Measurements from ENCODE around the gene CDRT15L2.
"Not testable (repeated sequence)": the region's sequence is repeated elsewhere in the genome, so short reads cannot be mapped to it uniquely, and the experiment has no call there.

CDRT15L2 gene

GRCh38 chr17:20567421-20567820, 12.1 kb upstream of the CDRT15L2 start:
- DNase-seq; in situ Hi-C loops (cut with HindIII; ENCODE audit: low pct_ligation_motif_present, low pct_unique_long_range_greater_than_20kb, low sequenced_read_pairs): not testable (repeated sequence)

GRCh38 chr17:20568604-20569003, 10.9 kb upstream of the CDRT15L2 start:
- DNase-seq; in situ Hi-C loops (cut with HindIII; ENCODE audit: low pct_ligation_motif_present, low pct_unique_long_range_greater_than_20kb, low sequenced_read_pairs): not testable (repeated sequence)

DNA sequence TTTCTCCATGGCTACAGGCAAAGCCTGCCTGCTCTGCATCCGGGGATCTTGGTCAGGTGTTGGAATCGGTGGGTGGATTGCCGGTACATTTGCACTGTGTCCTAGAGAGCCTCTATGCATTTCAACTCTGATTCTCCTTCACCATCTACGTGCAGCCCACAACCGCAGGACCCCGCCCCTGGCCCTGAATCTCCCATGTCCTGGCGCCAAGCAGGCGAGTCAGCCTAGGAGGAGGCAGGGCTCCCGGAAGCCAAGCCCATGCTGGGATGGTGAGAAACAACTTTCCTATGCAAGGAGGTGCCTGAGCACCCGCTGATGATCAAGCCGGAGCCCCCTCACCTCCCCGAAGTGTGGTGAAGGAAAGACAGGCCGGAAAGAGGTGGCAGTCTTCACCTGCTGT, 7.9 kb upstream of the CDRT15L2 start:
- DNase-seq; in situ Hi-C loops (cut with HindIII; ENCODE audit: low pct_ligation_motif_present, low pct_unique_long_range_greater_than_20kb, low sequenced_read_pairs): not testable (repeated sequence)

DNA sequence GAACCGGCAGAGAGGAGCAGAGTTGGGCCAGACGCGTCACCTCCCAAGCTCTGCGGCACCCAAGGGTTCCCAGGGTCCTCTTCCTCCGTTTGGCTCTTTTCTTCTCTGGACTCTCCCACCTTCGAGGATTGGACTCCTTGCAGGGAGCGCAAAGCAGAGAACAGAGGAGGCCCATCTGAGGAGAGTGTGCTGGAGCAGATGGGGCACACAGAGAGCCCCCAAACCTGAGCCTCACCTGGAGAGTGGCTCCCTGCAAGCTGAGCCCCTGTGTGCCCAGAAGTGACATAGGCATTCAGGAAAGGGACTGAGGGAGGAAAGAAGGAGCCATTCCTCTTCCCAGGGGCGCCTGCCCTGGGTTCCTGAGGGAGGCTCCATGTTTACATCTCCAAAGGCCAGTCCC, 6.3 kb upstream of the CDRT15L2 start:
- DNase-seq; in situ Hi-C loops (cut with HindIII; ENCODE audit: low pct_ligation_motif_present, low pct_unique_long_range_greater_than_20kb, low sequenced_read_pairs): not testable (repeated sequence)

GRCh38 chr17:20575071-20575470, 4.5 kb upstream of the CDRT15L2 start:
- in situ Hi-C loops (cut with HindIII; ENCODE audit: low pct_ligation_motif_present, low pct_unique_long_range_greater_than_20kb, low sequenced_read_pairs); DNase-seq: not testable (repeated sequence)

DNA sequence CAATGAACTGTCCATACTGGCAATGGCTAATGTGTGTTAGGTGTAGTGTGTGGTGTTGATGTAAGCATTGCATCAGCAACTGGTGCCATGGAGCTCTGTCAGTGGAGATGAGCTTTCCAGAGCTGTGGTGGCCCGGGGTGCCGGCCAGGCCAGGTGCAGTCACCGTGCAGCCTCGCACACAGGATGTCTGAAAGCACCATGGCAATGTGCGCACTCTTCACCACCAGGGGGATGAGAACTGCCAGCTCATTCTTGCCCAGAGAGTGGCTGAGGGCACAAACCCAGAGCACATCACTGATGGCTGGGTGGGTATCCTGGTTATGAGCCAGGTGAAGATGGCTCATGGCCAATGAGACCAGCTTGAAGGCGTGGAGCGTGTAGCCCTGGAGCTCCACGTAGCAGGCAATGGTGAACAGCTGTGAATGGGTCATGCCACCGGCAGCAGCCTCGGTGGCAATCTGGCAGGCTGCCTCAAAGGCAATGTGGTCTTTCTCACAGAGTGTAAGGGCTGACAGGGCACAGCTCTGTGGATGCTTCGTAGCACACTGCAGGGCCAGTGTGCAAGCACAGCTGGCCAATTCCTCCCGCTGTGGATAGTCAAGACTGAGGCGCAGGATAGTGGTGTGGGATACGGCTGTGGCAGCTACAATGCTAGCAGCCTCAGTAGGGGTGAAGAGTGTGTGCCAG, 4.5 kb downstream of the CDRT15L2 start:
- in situ Hi-C loops (cut with HindIII; ENCODE audit: low pct_ligation_motif_present, low pct_unique_long_range_greater_than_20kb, low sequenced_read_pairs); DNase-seq: not testable (repeated sequence)

GRCh38 chr17:20588744-20589453, 9.4 kb downstream of the CDRT15L2 start:
- DNase-seq; in situ Hi-C loops (cut with HindIII; ENCODE audit: low pct_ligation_motif_present, low pct_unique_long_range_greater_than_20kb, low sequenced_read_pairs): not testable (repeated sequence)

- in situ Hi-C loops (cut with HindIII; ENCODE audit: low pct_ligation_motif_present, low pct_unique_long_range_greater_than_20kb, low sequenced_read_pairs); DNase-seq: not testable (repeated sequence)
Observed at GRCh38 chr17:20589454-20589810, 9.9 kb downstream of the CDRT15L2 start.

- in situ Hi-C loops (cut with HindIII; ENCODE audit: low pct_ligation_motif_present, low pct_unique_long_range_greater_than_20kb, low sequenced_read_pairs); DNase-seq: not testable (repeated sequence)
Observed at GRCh38 chr17:20591040-20591439, 11.5 kb downstream of the CDRT15L2 start.

DNA sequence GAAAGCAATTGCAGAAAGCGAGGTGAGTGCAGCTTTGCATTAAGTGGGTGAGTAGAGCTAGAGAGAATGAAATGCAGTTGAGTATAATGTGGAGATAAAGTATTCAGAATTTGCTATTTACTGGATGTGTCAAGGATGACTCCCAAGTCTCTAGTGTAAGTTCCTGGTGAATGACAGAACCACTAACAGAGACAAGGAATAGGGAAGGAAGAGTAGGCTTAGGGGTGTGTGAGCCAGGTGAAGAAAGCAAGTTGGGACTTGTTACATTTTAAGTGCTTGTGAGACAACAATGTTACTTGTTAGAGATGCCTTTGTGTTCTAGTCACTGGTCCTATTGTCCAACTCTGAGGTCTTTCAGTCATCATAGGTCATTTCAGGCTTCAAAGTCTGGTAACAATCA, 26.0 kb downstream of the CDRT15L2 start:
- in situ Hi-C loops (cut with HindIII; ENCODE audit: low pct_ligation_motif_present, low pct_unique_long_range_greater_than_20kb, low sequenced_read_pairs); DNase-seq: not testable (repeated sequence)

DNA sequence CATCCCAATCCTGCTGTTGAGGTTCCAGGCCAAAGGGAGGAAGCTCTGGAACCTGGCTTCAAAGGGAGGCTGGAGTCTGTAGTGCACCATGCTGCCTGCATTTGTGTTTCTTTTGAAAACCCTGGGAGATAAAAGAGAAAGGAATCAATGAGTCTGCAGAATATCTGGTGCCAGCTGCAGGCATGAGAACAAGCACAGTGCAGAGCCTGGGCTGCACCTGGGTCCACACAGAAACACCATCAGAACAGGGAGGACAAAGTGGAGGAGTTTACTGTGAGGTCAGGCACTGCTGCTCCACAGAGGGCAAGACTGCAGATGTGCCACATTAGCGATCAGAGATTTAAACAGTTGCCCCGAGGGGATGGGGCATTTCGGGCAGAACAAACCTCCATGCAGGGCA, 30.0 kb downstream of the CDRT15L2 start:
- DNase-seq; in situ Hi-C loops (cut with HindIII; ENCODE audit: low pct_ligation_motif_present, low pct_unique_long_range_greater_than_20kb, low sequenced_read_pairs): not testable (repeated sequence)

DNA sequence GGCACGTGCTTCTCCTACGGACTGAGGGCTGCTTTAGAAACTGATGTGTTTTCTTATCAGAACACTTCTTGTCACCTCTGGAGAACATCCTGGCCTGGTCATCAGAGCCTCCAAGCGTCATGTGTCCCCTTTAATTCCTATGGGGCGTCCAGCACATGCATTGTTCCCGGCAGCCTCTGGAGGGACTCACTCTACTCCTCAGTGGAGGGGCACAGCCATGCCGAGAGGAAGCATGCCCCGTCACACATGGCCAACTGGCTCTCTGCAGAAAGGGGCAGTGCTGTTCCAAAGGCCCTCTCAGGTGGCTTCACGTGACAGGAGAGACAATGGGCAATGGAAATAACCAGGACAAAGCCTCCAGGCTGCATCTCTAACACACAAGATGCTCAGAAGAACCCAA, 31.8 kb downstream of the CDRT15L2 start:
- in situ Hi-C loops (cut with HindIII; ENCODE audit: low pct_ligation_motif_present, low pct_unique_long_range_greater_than_20kb, low sequenced_read_pairs), result no loop called here
- DNase-seq, result no peak

DNA sequence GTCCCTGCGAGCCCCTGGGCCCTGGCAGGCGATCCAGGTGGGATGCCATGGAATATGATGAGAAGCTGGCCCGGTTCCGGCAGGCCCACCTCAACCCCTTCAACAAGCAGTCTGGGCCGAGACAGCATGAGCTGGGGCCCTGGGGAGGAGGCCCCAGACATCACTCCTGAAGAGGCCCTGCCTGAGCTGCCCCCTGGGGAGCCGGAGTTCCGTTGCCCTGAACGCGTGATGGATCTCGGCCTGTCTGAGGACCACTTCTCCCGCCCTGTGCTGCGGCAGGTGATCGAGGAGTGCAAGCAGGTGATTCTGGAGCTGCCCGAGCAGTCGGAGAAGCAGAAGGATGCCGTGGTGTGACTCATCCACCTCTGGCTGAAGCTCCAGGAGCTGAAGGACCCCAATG, 33.1 kb downstream of the CDRT15L2 start:
- DNase-seq, result no peak
- in situ Hi-C loops (cut with HindIII; ENCODE audit: low pct_ligation_motif_present, low pct_unique_long_range_greater_than_20kb, low sequenced_read_pairs), result no loop called here

DNA sequence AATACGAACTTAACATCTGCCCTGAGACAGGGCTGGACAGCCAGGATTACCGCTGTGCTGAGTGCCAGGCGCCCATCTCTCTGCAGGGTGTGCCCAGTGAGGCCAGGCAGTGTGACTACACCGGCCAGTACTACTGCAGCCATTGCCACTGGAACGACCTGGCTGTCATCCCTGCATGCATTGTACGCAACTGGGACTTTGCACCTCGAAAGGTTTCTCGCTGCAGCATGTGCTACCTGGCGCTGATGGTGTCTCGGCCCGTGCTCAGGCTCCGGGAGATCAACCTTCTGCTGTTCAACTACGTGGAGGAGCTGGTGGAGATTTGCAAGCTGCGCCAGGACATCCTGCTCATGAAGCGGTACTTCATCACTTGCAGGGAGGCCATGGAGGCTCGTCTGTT, 33.7 kb downstream of the CDRT15L2 start:
- in situ Hi-C loops (cut with HindIII; ENCODE audit: low pct_ligation_motif_present, low pct_unique_long_range_greater_than_20kb, low sequenced_read_pairs), result no loop called here
- no peak for DNase-seq

DNA sequence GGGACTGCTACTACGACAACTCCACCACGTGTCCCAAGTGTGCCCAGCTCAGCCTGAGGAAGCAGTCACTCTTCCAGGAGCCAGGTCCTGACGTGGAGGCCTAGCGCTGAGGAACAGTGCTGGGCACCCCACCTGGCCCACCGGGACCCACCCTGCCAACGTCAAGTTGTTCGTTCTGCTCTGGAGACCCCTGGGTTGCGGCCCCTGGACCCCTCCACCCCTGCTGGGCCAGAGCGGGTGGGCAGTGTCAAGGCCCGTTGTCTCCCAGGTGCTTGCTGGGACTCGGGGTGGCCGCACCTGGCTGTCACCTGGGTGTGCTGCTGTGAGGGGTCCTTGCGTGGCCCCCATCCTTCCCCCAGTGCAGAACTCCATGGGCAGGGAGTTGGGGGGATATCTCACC, 34.4 kb downstream of the CDRT15L2 start:
- in situ Hi-C loops (cut with HindIII; ENCODE audit: low pct_ligation_motif_present, low pct_unique_long_range_greater_than_20kb, low sequenced_read_pairs), result no loop called here
- no peak for DNase-seq

- in situ Hi-C loops (cut with HindIII; ENCODE audit: low pct_ligation_motif_present, low pct_unique_long_range_greater_than_20kb, low sequenced_read_pairs); DNase-seq: not testable (repeated sequence)
Observed at GRCh38 chr17:20615461-20615860, 35.9 kb downstream of the CDRT15L2 start.
